Activated CD4-positive, alpha-beta T cell treated with anti-CD3 and anti-CD28 coated beads, Interleukin-2, amount 10 ng/mL, durations not matched to agents 7 days and 5 days (primary cell): Measurements from ENCODE around the gene CD72. TPM values are rescaled to one million over a fixed set of nuclear protein-coding genes. Genes with fewer than 3 reads are reported as not detected.
A peak's percentile ranks its signal among the peaks of the same experiment; 100 is the strongest.
"Not testable (repeated sequence)": the region's sequence is repeated elsewhere in the genome, so short reads cannot be mapped to it uniquely, and the experiment has no call there.

Experiments
- CTCF ChIA-PET: fragments of 350-600 bp; sonication (Branson Sonifier 250); formaldehyde crosslinking; loops from one replicate; lab custom pipeline; 2021; ENCODE audit warnings: antibody characterized with exemption; lab: Charles Lee
- POLR2A ChIA-PET: fragments of 350-600 bp; sonication (Branson Sonifier 250); formaldehyde crosslinking; loops from one replicate; lab custom pipeline; 2021; ENCODE audit warnings: antibody characterized with exemption; lab: Charles Lee
- DNase-seq: peaks from one replicate; pipeline ENCODE4 v3.0.0-alpha.2; 2020
- H3K27ac Mint-ChIP-seq: one replicate; pipeline ENCODE4 v1.8.0; 2021; ENCODE audit warnings: mild to moderate bottlenecking, moderate library complexity, mixed read lengths
- H3K27me3 Mint-ChIP-seq: one replicate; pipeline ENCODE4 v1.8.0; 2021; ENCODE audit warnings: mixed read lengths
- H3K36me3 Mint-ChIP-seq: one replicate; pipeline ENCODE4 v1.8.0; 2021; ENCODE audit warnings: low read depth, mixed read lengths
- H3K4me1 Mint-ChIP-seq: one replicate; pipeline ENCODE4 v1.8.0; 2021; ENCODE audit warnings: mixed read lengths
- H3K4me3 Mint-ChIP-seq: one replicate; pipeline ENCODE4 v1.8.0; 2021; ENCODE audit warnings: mild to moderate bottlenecking, moderate library complexity, mixed read lengths
- H3K9me3 Mint-ChIP-seq: one replicate; pipeline ENCODE4 v1.8.0; 2021; ENCODE audit warnings: mixed read lengths
- total RNA-seq, 2 experiments: library from RNA; stranded (reverse); gene quantifications; one replicate each; pipeline ENCODE4 v1.2.3, GENCODE V29; 2021

Gene CD72
- total RNA-seq, 2 experiments from 2014 or later = 5.4 to 7.1 TPM

DNA sequence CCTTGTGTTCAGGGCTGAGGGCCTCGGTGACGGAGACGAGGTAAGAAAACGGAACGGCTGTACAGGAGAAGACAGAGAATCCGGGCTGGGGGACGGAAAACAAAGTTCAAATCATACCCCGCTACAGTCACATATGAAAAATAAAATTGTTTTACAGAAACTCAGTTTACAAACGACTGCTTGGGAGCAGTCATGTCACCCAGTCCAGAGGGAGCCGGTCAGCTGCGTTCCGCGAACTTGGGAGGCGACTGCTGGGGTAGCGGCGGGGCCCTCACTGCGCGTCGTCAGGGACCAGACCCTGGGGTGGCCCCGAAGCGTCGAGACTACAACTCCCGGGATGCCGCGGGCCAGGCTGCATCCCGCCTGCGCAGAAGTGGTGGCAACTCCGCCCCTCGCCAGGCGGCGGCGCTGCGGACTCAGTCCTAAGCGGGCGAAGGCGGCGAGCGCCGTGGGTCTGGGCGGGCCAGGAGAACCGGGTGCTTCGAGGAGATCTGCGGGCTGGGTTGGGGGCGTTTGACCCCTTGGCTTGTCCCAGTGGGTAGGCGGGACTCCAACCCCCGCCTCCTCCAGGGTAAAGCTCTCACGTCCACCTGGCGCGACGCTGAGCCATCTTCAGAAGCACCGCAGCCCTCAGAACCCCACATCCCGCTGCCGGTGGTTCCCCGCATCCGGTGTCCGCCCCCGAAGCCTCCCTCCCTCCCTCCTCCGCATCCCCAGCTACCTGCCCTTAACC, 28.5 kb upstream of the CD72 start:
- CTCF ChIA-PET = interaction anchor here (0.5 to 8.1 kb wide), 26 partner anchors 8 to 552 kb away, joined by 3 to 92 read pairs (median 6); partner anchors contain the start of genes ARHGEF39, CCDC107, CREB3 and RMRP
- H3K27ac Mint-ChIP-seq = peak overlapping the region; percentile 94
- POLR2A ChIA-PET = interaction anchor here (0.9 to 1.8 kb wide), 4 partner anchors 18 to 43 kb away, joined by 3 to 9 read pairs (median 4); partner anchors contain the start of gene ARHGEF39
- H3K4me1 Mint-ChIP-seq = peaks cover 64% of the 10 kb centered on the region
- no peaks in the 10 kb centered on the region for H3K27me3 Mint-ChIP-seq
- peak overlapping the region; percentile 92 for H3K4me3 Mint-ChIP-seq
- H3K36me3 Mint-ChIP-seq = peaks cover 48% of the 10 kb centered on the region
- DNase-seq = peak; percentile 94
- no peaks in the 10 kb centered on the region for H3K9me3 Mint-ChIP-seq

GRCh38 chr9:35646153-35646532, 27.9 kb upstream of the CD72 start:
- POLR2A ChIA-PET = interaction anchor here (0.9 to 1.8 kb wide), 2 partner anchors 35 to 43 kb away, joined by 3 to 9 read pairs; no protein-coding TSS in a partner anchor
- Mint-ChIP-seq H3K27me3 (no peaks in the 10 kb centered on the region), H3K4me3 (peak overlapping the region; percentile 92), H3K27ac (peak overlapping the region; percentile 94), H3K9me3 (peaks cover 3% of the 10 kb centered on the region), H3K36me3 (peaks cover 54% of the 10 kb centered on the region), H3K4me1 (peaks cover 64% of the 10 kb centered on the region)
- CTCF ChIA-PET = interaction anchor here (0.6 to 8.1 kb wide), 16 partner anchors 11 to 1598 kb away, joined by 3 to 92 read pairs (median 10); partner anchors contain the start of genes ARHGEF39, CCDC107, CREB3 and RMRP
- no peak for DNase-seq

GRCh38 chr9:35645736-35646135, 27.5 kb upstream of the CD72 start:
- not testable (repeated sequence) for H3K9me3 Mint-ChIP-seq, H3K27me3 Mint-ChIP-seq, DNase-seq
- ChIA-PET POLR2A (interaction anchor here (1.8 kb wide), 1 partner anchor 35 kb away, joined by 9 read pairs; no protein-coding TSS in a partner anchor), CTCF (interaction anchor here (0.6 to 8.1 kb wide), 17 partner anchors 8 to 1598 kb away, joined by 3 to 92 read pairs (median 10); partner anchors contain the start of genes ARHGEF39, CCDC107, CREB3 and RMRP)
- Mint-ChIP-seq H3K36me3 (peaks cover 58% of the 10 kb centered on the region), H3K4me1 (peaks cover 64% of the 10 kb centered on the region), H3K27ac (peak overlapping the region; percentile 94), H3K4me3 (peak overlapping the region; percentile 92)

GRCh38 chr9:35643046-35643445, 24.8 kb upstream of the CD72 start:
- Mint-ChIP-seq H3K4me3 (no peak overlapping the region), H3K36me3 (peaks cover 50% of the 10 kb centered on the region), H3K4me1 (peaks cover 71% of the 10 kb centered on the region), H3K27me3 (no peaks in the 10 kb centered on the region), H3K9me3 (peaks cover 12% of the 10 kb centered on the region), H3K27ac (no peak overlapping the region)
- DNase-seq = no peak
- ChIA-PET CTCF (interaction anchor here (0.6 to 1.4 kb wide), 3 partner anchors 11 to 32 kb away, joined by 3 to 5 read pairs (median 4); no protein-coding TSS in a partner anchor), POLR2A (no interaction called here)

DNA sequence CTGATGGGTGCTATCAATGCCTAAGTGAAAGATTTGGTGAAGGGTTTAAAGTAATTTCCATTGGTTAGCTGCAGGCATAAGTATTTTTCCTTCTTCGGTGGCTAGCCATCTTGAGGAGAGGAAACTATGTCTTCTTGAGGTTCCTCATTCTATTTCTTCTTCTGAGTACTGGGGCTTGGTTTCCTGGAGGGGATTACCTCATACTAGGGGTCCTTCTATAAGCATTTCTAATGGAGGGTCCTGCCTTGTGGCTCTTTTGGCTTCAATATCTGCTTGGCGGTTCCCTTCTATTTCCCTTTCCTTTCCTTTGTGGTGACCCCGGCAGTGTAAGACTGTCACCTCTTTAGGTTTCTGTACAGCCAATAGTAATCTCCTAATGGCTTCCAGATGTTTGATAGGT, 23.3 kb upstream of the CD72 start:
- CTCF ChIA-PET, DNase-seq, H3K4me3 Mint-ChIP-seq, H3K27me3 Mint-ChIP-seq, POLR2A ChIA-PET, H3K27ac Mint-ChIP-seq: not testable (repeated sequence)
- Mint-ChIP-seq H3K9me3 (peaks cover 12% of the 10 kb centered on the region), H3K36me3 (peaks cover 50% of the 10 kb centered on the region), H3K4me1 (peaks cover 67% of the 10 kb centered on the region)

- CTCF ChIA-PET = interaction anchor here (1.0 to 2.6 kb wide), 5 partner anchors 10 to 91 kb away, joined by 3 to 9 read pairs (median 6); partner anchors contain the start of gene TLN1
- H3K27ac Mint-ChIP-seq, H3K27me3 Mint-ChIP-seq, POLR2A ChIA-PET, H3K4me3 Mint-ChIP-seq, DNase-seq: not testable (repeated sequence)
- peaks cover 12% of the 10 kb centered on the region for H3K9me3 Mint-ChIP-seq
- peaks cover 66% of the 10 kb centered on the region for H3K4me1 Mint-ChIP-seq
- peaks cover 45% of the 10 kb centered on the region for H3K36me3 Mint-ChIP-seq
Observed at GRCh38 chr9:35640431-35640830, 22.2 kb upstream of the CD72 start.

GRCh38 chr9:35639631-35640030, 21.4 kb upstream of the CD72 start:
- no peak for DNase-seq
- Mint-ChIP-seq H3K4me1 (peaks cover 61% of the 10 kb centered on the region), H3K36me3 (peaks cover 44% of the 10 kb centered on the region), H3K9me3 (peaks cover 12% of the 10 kb centered on the region), H3K4me3 (peak overlapping the region; percentile 41), H3K27ac (peak overlapping the region; percentile 87), H3K27me3 (no peaks in the 10 kb centered on the region)
- CTCF ChIA-PET = interaction anchor here (0.7 to 2.6 kb wide), 6 partner anchors 9 to 92 kb away, joined by 3 to 9 read pairs (median 4); partner anchors contain the start of gene TLN1
- POLR2A ChIA-PET = no interaction called here

- CTCF ChIA-PET = interaction anchor here (0.7 to 2.6 kb wide), 6 partner anchors 9 to 92 kb away, joined by 3 to 9 read pairs (median 4); partner anchors contain the start of gene TLN1
- peaks cover 12% of the 10 kb centered on the region for H3K9me3 Mint-ChIP-seq
- peaks cover 57% of the 10 kb centered on the region for H3K4me1 Mint-ChIP-seq
- H3K27me3 Mint-ChIP-seq, DNase-seq, POLR2A ChIA-PET: not testable (repeated sequence)
- H3K36me3 Mint-ChIP-seq = peaks cover 40% of the 10 kb centered on the region
- peak overlapping the region; percentile 87 for H3K27ac Mint-ChIP-seq
- H3K4me3 Mint-ChIP-seq = peak overlapping the region; percentile 41
Observed at GRCh38 chr9:35639225-35639624, 21.0 kb upstream of the CD72 start.

GRCh38 chr9:35638751-35639150, 20.5 kb upstream of the CD72 start:
- Mint-ChIP-seq H3K4me1 (peaks cover 57% of the 10 kb centered on the region), H3K27ac (peak overlapping the region; percentile 88), H3K36me3 (peaks cover 40% of the 10 kb centered on the region), H3K9me3 (peaks cover 12% of the 10 kb centered on the region)
- DNase-seq = peak; percentile 47
- CTCF ChIA-PET = interaction anchor here (0.6 to 2.6 kb wide), 6 partner anchors 8 to 58 kb away, joined by 3 to 9 read pairs (median 6); no protein-coding TSS in a partner anchor
- POLR2A ChIA-PET, H3K27me3 Mint-ChIP-seq, H3K4me3 Mint-ChIP-seq: not testable (repeated sequence)

DNA sequence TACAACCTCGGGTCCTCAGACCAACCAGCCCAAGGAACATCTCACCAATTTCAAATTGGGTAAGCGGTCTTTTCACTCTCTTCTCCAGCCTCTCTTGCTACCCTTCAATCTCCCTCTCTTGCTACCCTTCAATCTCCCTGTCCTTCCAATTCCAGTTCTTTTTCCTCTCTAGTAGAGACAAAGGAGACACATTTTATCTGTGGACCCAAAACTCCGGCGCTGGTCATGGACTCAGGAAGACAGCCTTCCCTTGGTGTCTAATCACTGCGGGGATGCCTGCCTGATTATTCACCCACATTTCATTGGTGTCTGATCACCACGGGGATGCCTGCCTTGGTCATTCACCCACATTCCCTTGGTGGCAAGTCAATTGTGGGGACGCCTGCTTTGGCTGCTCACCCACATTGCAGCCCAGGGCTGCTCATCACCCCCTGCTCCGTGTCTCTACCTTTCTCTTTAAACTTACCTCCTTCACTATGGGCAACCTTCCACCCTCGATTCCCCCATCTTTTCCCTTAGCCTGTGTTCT, 19.3 kb upstream of the CD72 start:
- CTCF ChIA-PET, POLR2A ChIA-PET, H3K4me3 Mint-ChIP-seq: not testable (repeated sequence)

DNA sequence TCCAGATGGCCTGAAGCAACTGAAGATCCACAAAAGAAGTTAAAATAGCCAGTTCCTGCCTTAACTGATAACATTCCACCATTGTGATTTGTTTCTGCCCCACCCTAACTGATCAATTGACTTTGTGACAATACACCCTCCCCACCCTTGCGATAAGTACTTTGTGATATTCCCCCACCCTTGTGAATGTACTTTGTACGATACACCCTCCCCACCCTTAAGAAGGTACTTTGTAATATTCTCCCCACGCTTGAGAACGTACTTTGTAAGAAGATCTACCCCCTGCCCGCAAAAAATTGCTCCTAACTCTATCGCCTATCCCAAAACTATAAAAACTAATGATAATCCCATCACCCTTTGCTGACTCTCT, 18.6 kb upstream of the CD72 start:
- peaks cover 31% of the 10 kb centered on the region for H3K36me3 Mint-ChIP-seq

More for the DNA sequence above, 19.3 kb upstream of the CD72 start:
- not testable (repeated sequence) for H3K27ac Mint-ChIP-seq, H3K27me3 Mint-ChIP-seq, DNase-seq
- Mint-ChIP-seq H3K9me3 (peaks cover 12% of the 10 kb centered on the region), H3K4me1 (peaks cover 51% of the 10 kb centered on the region), H3K36me3 (peaks cover 31% of the 10 kb centered on the region)

GRCh38 chr9:35636135-35636876, 18.1 kb upstream of the CD72 start:
- DNase-seq = no peak
- H3K4me1 Mint-ChIP-seq = peaks cover 47% of the 10 kb centered on the region

More for the DNA sequence above, 18.6 kb upstream of the CD72 start:
- POLR2A ChIA-PET, H3K27me3 Mint-ChIP-seq, DNase-seq, H3K4me3 Mint-ChIP-seq, H3K27ac Mint-ChIP-seq: not testable (repeated sequence)
- Mint-ChIP-seq H3K4me1 (peaks cover 51% of the 10 kb centered on the region), H3K9me3 (peaks cover 12% of the 10 kb centered on the region)
- CTCF ChIA-PET = interaction anchor here (0.8 to 1.6 kb wide), 2 partner anchors 10 to 18 kb away, joined by 3 to 4 read pairs; no protein-coding TSS in a partner anchor

More at GRCh38 chr9:35636135-35636876, 18.1 kb upstream of the CD72 start:
- CTCF ChIA-PET = interaction anchor here (0.8 to 2.4 kb wide), 4 partner anchors 11 to 24 kb away, joined by 3 to 5 read pairs (median 4); partner anchors contain the start of genes CCDC107 and RMRP
- H3K27ac Mint-ChIP-seq = no peak overlapping the region
- H3K27me3 Mint-ChIP-seq = no peaks in the 10 kb centered on the region
- H3K9me3 Mint-ChIP-seq = peaks cover 9% of the 10 kb centered on the region
- peaks cover 26% of the 10 kb centered on the region for H3K36me3 Mint-ChIP-seq
- POLR2A ChIA-PET = no interaction called here
- H3K4me3 Mint-ChIP-seq = no peak overlapping the region
